ENCODE results near the gene ARV1. TPM values are rescaled to one million over a fixed set of nuclear protein-coding genes. Genes with fewer than 3 reads are reported as not detected.

The ARV1 gene
- polyA plus RNA-seq, 1 donor (not counting 4 experiments of a cell fraction or from before 2014, with no cell fraction given), result 38.1 TPM

DNA sequence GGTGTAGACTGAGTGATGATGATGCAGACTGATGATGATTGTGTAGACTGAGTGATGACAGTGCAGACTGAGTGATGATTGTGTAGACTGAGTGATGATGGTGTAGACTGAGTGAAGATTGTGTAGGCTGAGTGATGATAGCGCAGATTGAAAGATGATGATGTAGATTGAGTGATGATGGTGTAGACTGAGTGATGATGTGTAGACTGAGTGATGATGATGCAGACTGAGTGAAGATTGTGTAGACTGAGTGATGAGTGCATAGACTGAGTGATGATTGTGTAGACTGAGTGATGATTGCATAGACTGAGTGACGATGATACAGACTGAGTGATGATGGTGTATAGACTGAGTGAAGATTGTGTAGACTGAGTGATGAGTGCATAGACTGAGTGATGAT lies 32.5 kb downstream of the ARV1 start:
- Histone ChIP-seq H3K9ac (ENCODE audit: control insufficient read depth, extremely low read depth, insufficient read depth, low read length) (no peak overlapping the region), H3K9me3 (ENCODE audit: control insufficient read depth, low read depth, low read length) (no peaks in the 10 kb centered on the region), H3K79me2 (ENCODE audit: control insufficient read depth, insufficient read depth, low read length) (no peaks in the 10 kb centered on the region), H4K20me1 (ENCODE audit: control insufficient read depth, extremely low read depth, insufficient read depth, low read length) (no peaks in the 10 kb centered on the region), H3K4me3 (ENCODE audit: control insufficient read depth in 2 of 3, extremely low read depth in 1 of 3, insufficient read depth in 2 of 3, low read depth in 1 of 3, low read length in 3 of 3) (no peak overlapping the region), H3K27ac (ENCODE audit: control insufficient read depth, insufficient read depth, low read length) (no peak overlapping the region), H3K4me1 (ENCODE audit: control insufficient read depth, extremely low read depth, insufficient read depth, low read length) (peaks cover 20% of the 10 kb centered on the region), H2AFZ (ENCODE audit: control insufficient read depth, low read length) (no peak overlapping the region), H3K36me3 (ENCODE audit: control insufficient read depth in 2 of 2, extremely low read depth in 1 of 2, insufficient read depth in 2 of 2, low read length in 2 of 2) (no peaks in the 10 kb centered on the region), H3K4me2 (ENCODE audit: control insufficient read depth, extremely low read depth, insufficient read depth, low read depth, low read length) (no peak overlapping the region), H3K9me1 (ENCODE audit: control insufficient read depth, extremely low read depth, insufficient read depth, low read length) (no peaks in the 10 kb centered on the region), H3K27me3 (ENCODE audit: control insufficient read depth, extremely low read depth, insufficient read depth, low read length) (no peaks in the 10 kb centered on the region)
- TF ChIP-seq EZH2 (IDR thresholded peaks at IDR 0.05; ENCODE audit: low read length) (no peak), CTCF (optimal IDR thresholded peaks at IDR 0.05 in 1 of 3, IDR thresholded peaks at IDR 0.05 in 1 of 3, conservative IDR thresholded peaks at IDR 0.05 in 1 of 3; ENCODE audit: extremely low read depth in 1 of 3, insufficient read depth in 2 of 3, low read length in 3 of 3) (no peak)
- DNase-seq (ENCODE audit: low read depth, low spot score) (no peak), FAIRE-seq (peak; percentile 78)
- dilution Hi-C loops (cut with MboI; ENCODE audit: extremely low pct_ligation_motif_present, low sequenced_read_pairs), result no loop called here

GRCh38 chr1:231011963-231012362 lies 33.1 kb downstream of the ARV1 start:
- FAIRE-seq (no peak), DNase-seq (ENCODE audit: low read depth, low spot score) (no peak)
- H3K79me2 ChIP-seq (ENCODE audit: control insufficient read depth, insufficient read depth, low read length), result no peaks in the 10 kb centered on the region
- H3K9me1 ChIP-seq (ENCODE audit: control insufficient read depth, extremely low read depth, insufficient read depth, low read length), result no peaks in the 10 kb centered on the region
- H3K4me1 ChIP-seq (ENCODE audit: control insufficient read depth, extremely low read depth, insufficient read depth, low read length), result peaks cover 26% of the 10 kb centered on the region
- dilution Hi-C loops (cut with MboI; ENCODE audit: extremely low pct_ligation_motif_present, low sequenced_read_pairs), result no loop called here
- no peak overlapping the region for H3K27ac ChIP-seq (ENCODE audit: control insufficient read depth, insufficient read depth, low read length)
- H2AFZ ChIP-seq (ENCODE audit: control insufficient read depth, low read length), result no peak overlapping the region
- TF ChIP-seq CTCF (optimal IDR thresholded peaks at IDR 0.05 in 1 of 3, IDR thresholded peaks at IDR 0.05 in 1 of 3, conservative IDR thresholded peaks at IDR 0.05 in 1 of 3; ENCODE audit: extremely low read depth in 1 of 3, insufficient read depth in 2 of 3, low read length in 3 of 3) (no peak), EZH2 (IDR thresholded peaks at IDR 0.05; ENCODE audit: low read length) (no peak)
- no peaks in the 10 kb centered on the region for H3K27me3 ChIP-seq (ENCODE audit: control insufficient read depth, extremely low read depth, insufficient read depth, low read length)
- H4K20me1 ChIP-seq (ENCODE audit: control insufficient read depth, extremely low read depth, insufficient read depth, low read length), result no peaks in the 10 kb centered on the region
- H3K36me3 ChIP-seq (ENCODE audit: control insufficient read depth in 2 of 2, extremely low read depth in 1 of 2, insufficient read depth in 2 of 2, low read length in 2 of 2), result no peaks in the 10 kb centered on the region
- no peak overlapping the region for H3K4me2 ChIP-seq (ENCODE audit: control insufficient read depth, extremely low read depth, insufficient read depth, low read depth, low read length)
- no peak overlapping the region for H3K4me3 ChIP-seq (ENCODE audit: control insufficient read depth in 2 of 3, extremely low read depth in 1 of 3, insufficient read depth in 2 of 3, low read depth in 1 of 3, low read length in 3 of 3)
- no peak overlapping the region for H3K9ac ChIP-seq (ENCODE audit: control insufficient read depth, extremely low read depth, insufficient read depth, low read length)
- H3K9me3 ChIP-seq (ENCODE audit: control insufficient read depth, low read depth, low read length), result no peaks in the 10 kb centered on the region
